HT1080 (cell line): ENCODE data around the gene MCRIP1. TPM values are rescaled to one million over a fixed set of nuclear protein-coding genes. Genes with fewer than 3 reads are reported as not detected.

Experiments used
- DNase-seq: peaks from one replicate; pipeline ENCODE4 v3.0.0-alpha.2; 2015; ENCODE audit warnings: low read depth
- total RNA-seq: library from RNA; depleted of rRNA; stranded (reverse); fragments of >200 nt; shearing (Covaris generic); gene quantifications from 2 replicates; pipeline ENCODE4 v1.2.3, GENCODE V29; 2014; rRNA removed

MCRIP1 gene
- total RNA-seq, 1 experiment from 2014 or later: 87.0 TPM

DNA sequence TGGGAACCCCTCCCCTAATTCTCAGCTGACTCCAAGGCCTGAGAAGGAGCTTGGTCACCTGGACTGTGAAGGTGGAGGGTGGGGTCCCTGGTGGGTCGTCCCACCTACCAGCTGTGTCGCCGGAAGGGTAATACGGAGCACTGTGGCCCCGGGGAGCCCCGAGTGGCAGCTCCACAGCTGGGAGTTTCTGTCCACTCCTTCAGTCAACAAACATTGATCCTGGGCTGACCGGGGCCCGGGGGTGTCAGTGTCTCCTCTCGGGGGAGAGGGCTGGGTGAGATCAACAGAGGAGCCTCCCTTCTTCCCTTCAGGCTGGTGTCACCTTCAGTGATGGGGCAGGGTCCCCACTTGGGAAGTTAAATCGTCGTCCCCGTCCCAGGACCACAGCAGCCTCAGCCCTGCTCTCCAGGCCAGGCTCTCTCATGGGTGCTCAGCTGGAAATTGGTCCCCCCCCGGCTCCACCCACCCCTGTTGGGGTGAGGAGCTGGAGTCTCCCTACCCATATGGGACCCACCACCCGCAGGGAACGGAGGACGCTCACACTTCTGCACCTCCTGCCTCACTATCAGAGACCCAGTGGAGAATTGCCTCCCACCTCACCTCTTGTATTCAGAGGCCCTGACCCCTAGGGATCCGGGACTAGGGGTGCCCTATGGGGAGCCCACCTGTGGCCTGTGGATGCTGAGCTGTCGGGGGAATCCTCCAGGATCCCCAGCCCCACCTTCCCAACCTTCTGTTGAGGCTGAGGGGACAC lies 27.2 kb downstream of the MCRIP1 start:
- DNase-seq: no peak

DNA sequence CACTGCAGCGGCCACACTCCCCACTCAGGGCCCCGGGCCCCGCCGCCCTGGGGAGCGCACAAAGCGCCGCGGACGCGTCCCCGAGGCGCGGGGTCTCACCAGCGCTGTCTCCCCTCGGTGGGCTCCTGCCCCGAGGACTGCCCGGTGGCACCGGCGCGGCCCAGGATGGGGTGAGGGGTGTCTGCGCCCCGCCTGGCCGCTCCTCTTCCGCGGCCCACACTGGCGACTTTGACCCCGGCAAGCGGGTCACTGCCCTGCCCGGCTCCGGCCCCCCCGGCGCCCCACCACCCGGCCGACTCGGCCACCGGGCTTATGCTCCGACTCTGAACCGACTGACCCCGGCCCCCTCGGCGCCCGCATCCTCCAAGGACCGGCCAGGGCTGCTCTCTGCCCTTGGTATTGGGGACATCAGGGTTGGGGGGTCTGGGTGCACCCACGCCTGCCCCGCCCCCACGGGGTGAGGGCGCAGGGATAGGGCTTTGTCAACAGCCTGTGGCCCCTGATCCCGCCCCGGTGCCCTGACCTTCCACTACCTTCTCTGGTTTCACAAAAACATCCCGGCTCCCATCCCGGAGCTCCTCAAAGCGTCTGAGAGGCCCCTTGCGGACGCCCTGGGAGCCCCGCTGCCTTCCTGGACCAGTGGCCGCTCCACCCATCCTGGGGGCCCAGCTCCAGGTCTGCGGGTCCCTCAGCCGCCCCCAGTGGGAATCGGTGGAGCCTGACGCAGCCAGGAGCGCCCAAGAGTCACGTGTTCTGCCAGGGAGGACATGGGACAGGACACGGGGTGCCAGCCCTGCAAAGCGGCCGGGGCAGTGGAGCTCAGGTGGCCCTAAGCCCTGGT lies 28.3 kb downstream of the MCRIP1 start:
- no peak for DNase-seq

DNA sequence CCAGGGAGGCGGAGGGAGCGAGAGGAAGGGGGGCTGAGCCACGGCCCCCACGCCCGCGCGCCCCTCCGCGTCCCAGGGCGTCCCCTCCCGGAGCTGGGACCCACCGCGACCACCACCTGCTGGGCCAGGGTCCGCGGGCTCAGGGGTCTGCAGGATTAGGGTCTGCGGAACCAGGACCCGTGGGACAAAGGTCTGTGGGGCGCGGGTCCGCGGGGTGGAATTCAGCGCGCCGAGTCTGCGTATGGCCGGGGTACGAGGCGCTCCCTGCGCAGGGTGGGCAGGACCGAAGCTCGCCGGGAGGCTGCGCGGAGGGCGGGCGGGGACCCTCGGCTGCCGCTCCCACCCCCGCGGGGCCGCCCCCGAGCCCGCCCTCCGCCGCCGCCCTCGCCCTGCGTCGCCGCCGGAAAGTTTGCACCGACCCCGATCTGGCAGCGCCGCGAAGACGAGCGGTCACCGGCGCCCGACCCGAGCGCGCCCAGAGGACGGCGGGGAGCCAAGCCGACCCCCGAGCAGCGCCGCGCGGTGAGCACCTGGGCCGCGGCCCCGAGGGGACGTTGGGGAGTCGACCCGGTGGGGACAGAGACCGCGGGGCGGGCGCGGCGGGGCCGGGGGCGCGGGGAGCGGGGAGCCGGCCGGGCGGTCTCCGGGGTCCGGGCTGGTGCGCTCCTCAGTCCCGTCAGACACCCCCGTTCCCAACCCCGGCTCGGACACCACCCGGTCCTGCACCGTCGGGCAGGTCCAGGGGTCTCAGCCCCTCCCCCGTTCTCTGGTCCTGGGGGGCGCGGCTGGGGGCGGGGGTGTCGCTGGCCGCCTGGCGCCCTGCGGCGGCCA lies 29.1 kb downstream of the MCRIP1 start, which contains the start of gene GCGR:
GCGR (plus strand) TSS at position 423 of the 831 bp plus-strand sequence. CDS start 4,869 bp downstream, outside the sequence.
- no peak for DNase-seq

DNA sequence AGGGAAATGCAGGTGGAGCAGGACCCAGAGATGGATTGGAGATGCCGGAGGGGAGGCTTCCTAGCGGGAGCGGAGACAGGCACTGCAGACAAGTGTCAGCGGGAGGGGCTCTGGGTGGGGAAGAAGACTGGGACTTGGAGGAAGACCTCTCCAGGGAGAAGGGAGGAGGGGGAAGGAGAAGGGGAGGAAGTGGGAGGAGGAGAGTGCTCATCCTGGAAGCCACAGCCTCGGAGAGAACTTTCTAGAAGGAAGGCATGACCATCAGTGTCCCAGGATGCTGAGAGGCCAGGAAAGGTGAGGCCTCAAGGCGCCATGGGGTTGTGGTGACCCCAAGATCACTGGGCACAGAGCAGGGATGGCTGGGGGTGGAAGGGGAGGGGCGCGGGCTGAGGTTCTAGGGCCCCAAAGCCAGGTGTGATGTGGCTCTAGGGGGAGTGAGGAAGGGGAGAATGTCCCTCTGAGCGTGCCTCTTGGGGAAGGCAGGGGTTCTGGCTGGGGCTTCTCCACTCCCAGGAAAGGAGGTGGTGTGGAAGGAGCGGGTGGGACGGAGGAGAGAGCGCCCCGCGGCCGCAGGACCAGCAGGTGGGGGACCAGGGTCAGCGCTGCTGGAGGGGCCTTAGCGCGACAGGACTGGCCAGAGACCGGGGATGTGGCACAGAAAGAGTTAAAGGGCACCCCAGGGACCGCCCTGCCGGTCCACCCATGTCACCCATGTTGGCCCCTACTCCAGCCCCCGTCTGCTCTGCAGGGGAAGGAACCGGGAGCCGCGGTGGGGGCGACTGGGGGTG lies 30.0 kb downstream of the MCRIP1 start:
- DNase-seq: no peak

DNA sequence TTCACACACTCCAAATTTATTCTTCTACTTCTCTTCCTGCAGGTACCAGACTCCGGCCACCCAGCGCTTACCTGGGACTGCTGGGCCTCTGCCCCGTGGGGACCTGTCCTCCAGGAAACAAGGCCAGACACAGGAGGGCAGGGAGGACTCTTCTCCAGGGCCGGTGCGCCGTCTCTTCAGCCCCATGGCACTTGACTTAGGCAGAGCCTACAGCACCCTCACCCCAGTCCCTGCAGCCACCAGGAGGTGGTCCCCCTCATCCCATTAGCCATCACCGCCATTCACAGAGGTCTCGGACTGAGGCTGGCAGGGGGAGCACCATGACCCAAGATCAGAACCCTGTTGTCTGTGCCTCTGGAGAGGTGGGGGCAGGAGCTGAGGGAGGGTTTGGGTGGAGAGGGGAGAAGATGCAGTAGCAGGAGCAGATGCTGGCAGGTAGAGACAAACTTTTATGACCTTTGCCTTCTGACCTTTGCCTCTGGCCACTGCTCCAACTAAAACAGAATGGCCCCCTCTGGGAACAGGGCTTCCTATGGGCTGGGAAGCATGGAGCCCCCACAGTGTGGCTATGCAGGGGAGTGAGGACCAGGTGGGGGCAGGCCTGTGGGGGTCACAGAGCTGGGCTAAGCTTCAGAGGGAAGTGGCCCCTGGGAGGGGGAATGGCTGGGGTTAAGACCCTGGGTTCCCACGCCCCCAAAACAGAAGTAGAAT lies 30.9 kb downstream of the MCRIP1 start:
- DNase-seq: no peak

DNA sequence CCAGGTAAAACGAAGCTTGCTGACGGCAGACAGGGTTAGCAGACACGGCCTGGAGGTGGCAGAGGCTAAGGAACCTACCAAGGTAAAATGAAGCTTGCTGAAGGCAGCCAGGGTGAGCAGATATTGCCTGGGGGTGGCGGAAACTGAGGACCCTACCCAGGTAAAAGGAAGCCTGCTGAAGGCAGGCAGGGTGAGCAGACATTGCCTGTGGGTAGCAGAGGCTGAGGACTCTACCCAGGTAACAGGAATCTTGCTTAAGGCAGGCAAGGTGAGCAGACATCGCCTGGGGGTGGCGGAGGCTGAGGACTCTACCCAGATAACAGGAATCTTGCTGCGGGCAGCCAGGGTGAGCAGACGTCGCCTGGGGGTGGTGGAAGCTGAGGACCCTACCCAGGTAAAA lies 31.8 kb downstream of the MCRIP1 start:
- no peak for DNase-seq

DNA sequence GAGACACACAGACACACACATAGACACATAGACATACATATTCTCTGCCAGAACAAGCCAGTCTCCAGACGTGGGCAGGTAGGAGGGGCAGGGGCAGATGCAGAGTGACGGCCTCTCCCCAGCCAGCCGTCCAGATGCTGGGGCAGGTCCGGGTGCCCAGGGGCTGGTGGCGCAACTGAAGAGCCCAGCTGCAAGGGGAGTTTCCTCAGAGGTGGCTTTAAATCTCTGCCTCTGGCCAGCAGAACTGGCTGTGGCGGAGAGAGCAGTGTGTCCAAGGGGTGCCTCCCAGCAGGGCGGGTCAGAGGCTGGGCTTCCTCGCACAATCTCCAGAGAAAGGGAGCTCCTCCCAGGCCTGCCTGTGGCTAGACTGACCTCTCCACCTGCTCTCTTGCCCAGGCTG lies 38.6 kb downstream of the MCRIP1 start:
- no peak for DNase-seq

DNA sequence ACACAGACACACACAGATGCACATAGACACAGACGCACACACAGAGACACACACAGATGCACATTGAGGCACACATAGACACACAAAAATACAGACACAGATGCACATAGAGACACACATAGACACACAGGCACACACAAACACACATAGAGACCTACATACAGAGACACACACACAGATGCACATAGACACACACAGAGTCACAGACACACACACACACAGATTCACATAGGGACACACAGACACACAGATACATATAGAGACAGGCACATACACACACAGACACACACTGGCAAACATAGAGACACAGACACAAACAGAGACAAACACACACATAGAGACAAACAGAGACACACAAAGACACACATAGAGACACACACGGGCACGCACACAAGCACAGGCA lies 39.0 kb downstream of the MCRIP1 start:
- DNase-seq: no peak

DNA sequence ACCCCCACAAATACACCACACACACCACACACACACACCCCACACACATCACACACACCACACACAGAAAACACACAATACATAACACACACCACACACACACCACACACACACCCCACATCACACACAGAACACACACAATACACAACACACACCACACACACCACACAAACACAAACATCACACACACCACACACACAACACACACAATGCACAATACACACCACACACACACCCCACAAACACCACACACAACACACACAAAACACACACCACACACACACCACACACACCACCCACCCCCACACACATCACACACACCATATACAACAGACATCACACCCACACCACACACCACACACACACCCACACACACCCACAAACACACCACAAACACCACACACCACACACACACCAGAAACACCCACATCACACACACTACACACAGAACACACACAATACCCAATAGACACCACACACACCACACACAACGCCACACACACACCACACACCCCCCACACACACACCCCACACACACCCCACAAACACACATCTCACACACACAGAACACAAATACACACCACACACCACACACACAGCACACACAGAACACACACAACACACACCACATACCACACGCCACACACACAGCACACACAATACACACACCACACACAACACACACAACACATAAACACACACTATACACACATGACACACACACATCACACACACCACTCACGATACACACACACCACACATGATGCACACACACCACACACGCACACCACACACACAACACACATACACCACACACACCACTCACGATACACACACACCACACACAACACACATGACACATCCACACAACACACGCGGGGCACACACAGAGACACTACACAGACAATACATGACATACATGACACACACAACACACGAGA lies 40.1 kb downstream of the MCRIP1 start:
- DNase-seq: no peak

Other genes with a start within 250 kb of the MCRIP1 start
- 65.3 and 83.9 TPM in 2 replicates for gene NPLOC4, start 196.2 kb downstream of the MCRIP1 start, total RNA-seq
- gene TSPAN10, start 196.1 kb downstream of the MCRIP1 start, total RNA-seq: 1.4 and 2.2 TPM in 2 replicates
- gene PDE6G, start 176.7 kb downstream of the MCRIP1 start, total RNA-seq: 0.10 and 0.35 TPM in 2 replicates
- gene OXLD1, start 166.7 kb downstream of the MCRIP1 start, total RNA-seq: 63.5 and 66.8 TPM in 2 replicates
- 47.3 and 60.3 TPM in 2 replicates for gene CCDC137, start 166.6 kb downstream of the MCRIP1 start, total RNA-seq
- gene ARL16, start 149.5 kb downstream of the MCRIP1 start, total RNA-seq: 47.9 and 59.7 TPM in 2 replicates
- 165 and 172 TPM in 2 replicates for gene HGS, start 149.3 kb downstream of the MCRIP1 start, total RNA-seq
- gene MRPL12, start 129.9 kb downstream of the MCRIP1 start, total RNA-seq: 51.9 and 57.7 TPM in 2 replicates
- gene SLC25A10, start 121.0 kb downstream of the MCRIP1 start, total RNA-seq: 96.9 and 106 TPM in 2 replicates
- gene GCGR, start 29.1 kb downstream of the MCRIP1 start, total RNA-seq: not detected in 2 replicates
- 0.47 TPM in 1 of 2 replicates, not detected in the other for gene PPP1R27, start 1.8 kb upstream of the MCRIP1 start, total RNA-seq
- gene P4HB, start 27.2 kb upstream of the MCRIP1 start, total RNA-seq: 784 and 825 TPM in 2 replicates
- 206 and 315 TPM in 2 replicates for gene ARHGDIA, start 38.0 kb upstream of the MCRIP1 start, total RNA-seq
- 311 and 338 TPM in 2 replicates for gene ALYREF, start 58.3 kb upstream of the MCRIP1 start, total RNA-seq
- gene ANAPC11, start 58.4 kb upstream of the MCRIP1 start, total RNA-seq: 100 and 133 TPM in 2 replicates
- gene NPB, start 68.9 kb upstream of the MCRIP1 start, total RNA-seq: 0.13 and 0.34 TPM in 2 replicates
- gene PCYT2, start 78.1 kb upstream of the MCRIP1 start, total RNA-seq: 27.6 and 34.8 TPM in 2 replicates
- gene SIRT7, start 84.9 kb upstream of the MCRIP1 start, total RNA-seq: 19.4 and 20.2 TPM in 2 replicates
- gene MAFG, start 94.4 kb upstream of the MCRIP1 start, total RNA-seq: 19.2 and 21.1 TPM in 2 replicates
- gene PYCR1, start 104.0 kb upstream of the MCRIP1 start, total RNA-seq: 58.8 and 67.1 TPM in 2 replicates
- not detected in 2 replicates for gene MYADML2, start 113.9 kb upstream of the MCRIP1 start, total RNA-seq
- gene NOTUM, start 127.9 kb upstream of the MCRIP1 start, total RNA-seq: not detected in 2 replicates
- gene ASPSCR1, start 144.3 kb upstream of the MCRIP1 start, total RNA-seq: 41.2 and 49.3 TPM in 2 replicates
- gene CENPX, start 189.6 kb upstream of the MCRIP1 start, total RNA-seq: 97.0 and 172 TPM in 2 replicates
- 16.1 and 17.2 TPM in 2 replicates for gene LRRC45, start 190.0 kb upstream of the MCRIP1 start, total RNA-seq
- gene RAC3, start 198.4 kb upstream of the MCRIP1 start, total RNA-seq: 41.7 and 46.9 TPM in 2 replicates
- gene DCXR, start 204.4 kb upstream of the MCRIP1 start, total RNA-seq: 75.1 and 83.5 TPM in 2 replicates
- gene RFNG, start 218.5 kb upstream of the MCRIP1 start, total RNA-seq: 21.9 and 31.5 TPM in 2 replicates
- 240 and 272 TPM in 2 replicates for gene GPS1, start 218.6 kb upstream of the MCRIP1 start, total RNA-seq
- gene DUS1L, start 232.5 kb upstream of the MCRIP1 start, total RNA-seq: 114 and 122 TPM in 2 replicates